SU-DHL-6 (cell line): Measurements from ENCODE around the gene RARRES1.

Experiments
- CTCF ChIP-seq: fragments of 200-600 bp; sonication (generic); IDR thresholded peaks from one replicate; pipeline ENCODE4 v1.5.1; 2017; ENCODE audit warnings: antibody characterized with exemption, mild to moderate bottlenecking, low read length, moderate library complexity; ENCODE audit not compliant: insufficient read depth, poor library complexity, severe bottlenecking
- EZH2phosphoT487 ChIP-seq: fragments of 200-600 bp; sonication (generic), shearing (Covaris generic); conservative IDR thresholded peaks from 2 replicates; pipeline ENCODE4 v1.6.1; 2018; ENCODE audit warnings: mild to moderate bottlenecking, antibody characterized with exemption, low read length, moderate library complexity, mixed read lengths

- TF ChIP-seq CTCF (no peak), EZH2phosphoT487 (no peak)
Observed at GRCh38 chr3:158649791-158650190, 82.5 kb downstream of the RARRES1 start.
